A549 (cell line): Measurements from ENCODE around the gene PLXNC1.

Source experiments
- CHD2 ChIP-seq: fragments of 150-350 bp; IDR thresholded peaks from 2 replicates; pipeline ENCODE4 v1.6.1; 2014; ENCODE audit warnings: low read length; ENCODE audit not compliant: partially characterized antibody
- CTCF ChIP-seq: fragments of >200 bp; sonication (Bioruptor Twin); formaldehyde crosslinking; IDR thresholded peaks from 3 replicates; pipeline ENCODE4 v1.5.1; 2016
- GATA3 ChIP-seq: IDR thresholded peaks from 2 replicates; pipeline ENCODE4 v1.6.1; 2012; ENCODE audit warnings: borderline replicate concordance
- POLR2A ChIP-seq: IDR thresholded peaks from 2 replicates; pipeline ENCODE4 v1.6.1; 2012; ENCODE audit warnings: mild to moderate bottlenecking, low read length
- RCOR1 ChIP-seq: fragments of 150-350 bp; IDR thresholded peaks from 2 replicates; pipeline ENCODE4 v1.6.1; 2014; ENCODE audit warnings: antibody characterized with exemption, low read length, low read depth
- REST ChIP-seq: fragments of 200-600 bp; sonication (generic); IDR thresholded peaks from 2 replicates; pipeline ENCODE4 v1.6.1; 2016; ENCODE audit warnings: antibody characterized with exemption, mild to moderate bottlenecking, moderate library complexity
- SMC3 ChIP-seq: fragments of >200 bp; sonication (Bioruptor Twin); formaldehyde crosslinking; IDR thresholded peaks from 3 replicates; pipeline ENCODE4 v1.6.1; 2018; ENCODE audit warnings: inconsistent platforms
- SREBF2 ChIP-seq: fragments of 450-650 bp; IDR thresholded peaks from 2 replicates; pipeline ENCODE4 v1.6.1; 2014; ENCODE audit warnings: mild to moderate bottlenecking, moderate library complexity
- ZFP36 ChIP-seq: fragments of 450-650 bp; IDR thresholded peaks from 2 replicates; pipeline ENCODE4 v1.6.1; 2014; ENCODE audit warnings: borderline replicate concordance; ENCODE audit not compliant: partially characterized antibody
- TF ChIP-seq, protein P1 (sequence below): fragments of 150-350 bp; IDR thresholded peaks from 2 replicates; pipeline ENCODE4 v1.6.1; 2014; ENCODE audit warnings: low read depth, mild to moderate bottlenecking, low read length

GRCh38 chr12:94289461-94290312 lies 141.3 kb downstream of the PLXNC1 start:
- TF ChIP-seq SREBF2 (no peak), REST (no peak), POLR2A (no peak), CTCF (no peak), GATA3 (no peak), ZFP36 (no peak), CHD2 (no peak), SMC3 (no peak), RCOR1 (no peak)
- TF ChIP-seq, protein P1, sequence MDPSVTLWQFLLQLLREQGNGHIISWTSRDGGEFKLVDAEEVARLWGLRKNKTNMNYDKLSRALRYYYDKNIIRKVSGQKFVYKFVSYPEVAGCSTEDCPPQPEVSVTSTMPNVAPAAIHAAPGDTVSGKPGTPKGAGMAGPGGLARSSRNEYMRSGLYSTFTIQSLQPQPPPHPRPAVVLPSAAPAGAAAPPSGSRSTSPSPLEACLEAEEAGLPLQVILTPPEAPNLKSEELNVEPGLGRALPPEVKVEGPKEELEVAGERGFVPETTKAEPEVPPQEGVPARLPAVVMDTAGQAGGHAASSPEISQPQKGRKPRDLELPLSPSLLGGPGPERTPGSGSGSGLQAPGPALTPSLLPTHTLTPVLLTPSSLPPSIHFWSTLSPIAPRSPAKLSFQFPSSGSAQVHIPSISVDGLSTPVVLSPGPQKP, result no peak
